Measurements from ENCODE around the gene ELP5.

- TF ChIP-seq CTCF (IDR thresholded peaks at IDR 0.05) (no peak), POLR2A (IDR thresholded peaks at IDR 0.05) (no peak)
These were observed 36.8 kb upstream of the ELP5 start for GRCh38 chr17:7215136-7215638.

Measured in esophagus squamous epithelium (tissue), 4 donors.